Right lobe of liver (tissue), 6 donors: Measurements from ENCODE around the gene B3GALT6. TPM values are rescaled to one million over a fixed set of nuclear protein-coding genes. Genes with fewer than 3 reads are reported as not detected.

Experiments
- ATAC-seq, 4 donors: fragments of 200-7000 bp; cut with Tn5 transposase; one replicate each; pipeline ENCODE4 v1.9.1; 2020; ENCODE audit warnings: mild to moderate bottlenecking in 4 of 4, moderate library complexity in 4 of 4
- DNase-seq, 3 donors: peaks; one replicate each; pipeline ENCODE4 v3.0.0-alpha.2; 2020
- H3K27ac ChIP-seq, 3 donors: fragments of 200-600 bp; one replicate each; pipeline ENCODE4 v1.8.0; 2022
- H3K27me3 ChIP-seq, 2 donors: fragments of 200-600 bp; one replicate each; pipeline ENCODE4 v1.8.0; 2022
- H3K36me3 ChIP-seq, 4 donors: fragments of 200-600 bp; sonication (generic) in 1 of 4; one replicate each; pipeline versions ENCODE4 v1.5.1 to v1.8.0; 2017 to 2022; ENCODE audit warnings: control low read depth in 1 of 4
- H3K4me1 ChIP-seq, 4 donors: fragments of 200-600 bp; sonication (generic) in 1 of 4; one replicate each; pipeline versions ENCODE4 v1.5.1 to v1.8.0; 2017 to 2022; ENCODE audit warnings: control low read depth in 1 of 4
- H3K4me3 ChIP-seq, 3 donors: fragments of 200-600 bp; one replicate each; pipeline ENCODE4 v1.8.0; 2022
- H3K9me3 ChIP-seq, 4 donors: fragments of 200-600 bp; sonication (generic) in 1 of 4; one replicate each; pipeline versions ENCODE4 v1.5.1 to v1.8.0; 2017 to 2022; ENCODE audit warnings: control low read depth in 1 of 4
- CTCF ChIP-seq, 4 donors: fragments of 200-600 bp in 3 of 4; fragments of 450-650 bp in 1 of 4; IDR thresholded peaks; one replicate each; pipeline versions ENCODE4 v1.5.1 to v1.8.0; 2016 to 2022; ENCODE audit warnings: antibody characterized with exemption in 4 of 4, mild to moderate bottlenecking in 2 of 4
- POLR2A ChIP-seq: fragments of 450-650 bp; IDR thresholded peaks from one replicate; pipeline ENCODE4 v1.6.1; 2017; ENCODE audit warnings: antibody characterized with exemption, mild to moderate bottlenecking
- WGBS: methylation state at CpG from one replicate; pipeline ENCODE4 v1.1.6; 2018; ENCODE audit warnings: low coverage, low lambda C conversion rate; ENCODE audit not compliant: insufficient coverage; ENCODE audit errors: missing lambda C conversion rate; 5-methylcytosine and 5-hydroxymethylcytosine counted together
- intact Hi-C, 2 donors: fragments of 100-400 bp; cut with DNase I; formaldehyde crosslinking; loops; one replicate each; pipeline versions ENCODE4 v1.11.2 to v1.14.1; 2022
- total RNA-seq, 6 experiments: library from RNA; depleted of rRNA in 2 of 6; stranded (reverse); fragments of >200 nt in 2 of 6; fragmentation: NEBNext Ultra II Directional in 3 of 6; extraction: Animal tissue kit (Norgen Biotek cat#: 25700) in 3 of 6; gene quantifications; one replicate each; pipeline versions ENCODE4 v1.1.0 to v1.2.4, GENCODE V29; 2016 to 2023
- donor health status: DM: no; HTN: yes; CAD: no.
- donor health status: DM: no; HTN: no; CAD: no.
- donor health status: DM: no; HTN: no; CAD: no.
- donor health status: DM: no; HTN: yes; CAD: no.
- donor health status: DM: no; HTN: yes; CAD: no.

The B3GALT6 gene
- total RNA-seq, 6 experiments from 2014 or later, result 6.3 to 14.3 (median 7.8) TPM

GRCh38 chr1:1278620-1279019 is 46.6 kb downstream of the B3GALT6 start:
- Histone ChIP-seq H3K4me3 (no peak overlapping the region), H3K27me3 (no peaks in the 10 kb centered on the region), H3K4me1 (peaks cover 0 to 15% (median 6%) of the 10 kb centered on the region in 4 donors), H3K36me3 (no peaks in the 10 kb centered on the region), H3K27ac (no peak overlapping the region), H3K9me3 (no peaks in the 10 kb centered on the region)
- DNase-seq (no peak), ATAC-seq (no peak)
- TF ChIP-seq POLR2A (no peak), CTCF (IDR thresholded peaks at IDR 0.05) (no peak)
- WGBS, result 65% methylated on average over 12 of the region's 13 CpGs
- intact Hi-C loops, result no loop called here

- H3K27ac ChIP-seq, result no peak overlapping the region
- peaks cover 0 to 15% (median 6%) of the 10 kb centered on the region in 4 donors for H3K4me1 ChIP-seq
- no peak for TF ChIP-seq POLR2A
- no peak for TF ChIP-seq CTCF (IDR thresholded peaks at IDR 0.05)
- ATAC-seq (no peak), DNase-seq (no peak)
- no peaks in the 10 kb centered on the region for H3K27me3 ChIP-seq
- no peaks in the 10 kb centered on the region for H3K36me3 ChIP-seq
- intact Hi-C loops, result no loop called here
- no peaks in the 10 kb centered on the region for H3K9me3 ChIP-seq
- H3K4me3 ChIP-seq, result no peak overlapping the region
- WGBS, result 95% methylated on average over 15 of the region's 17 CpGs
These were observed 47.0 kb downstream of the B3GALT6 start for GRCh38 chr1:1279028-1279427.

GRCh38 chr1:1280782-1281481 is 48.9 kb downstream of the B3GALT6 start:
- peak overlapping the region in 1 of 3 donors; percentile 19 for H3K4me3 ChIP-seq
- no peaks in the 10 kb centered on the region for H3K36me3 ChIP-seq
- intact Hi-C loops, result no loop called here
- peak overlapping the region in 1 of 3 donors; percentile 64 for H3K27ac ChIP-seq
- DNase-seq (peak in 1 of 3 donors; percentile 45), ATAC-seq (peak in 2 of 4 donors; percentile 8 to 25)
- H3K9me3 ChIP-seq, result no peaks in the 10 kb centered on the region
- no peak for TF ChIP-seq POLR2A
- H3K27me3 ChIP-seq, result no peaks in the 10 kb centered on the region
- peaks cover 0 to 15% (median 6%) of the 10 kb centered on the region in 4 donors for H3K4me1 ChIP-seq
- 84% methylated on average over 5 of the region's 21 CpGs for WGBS

- no CpG with 5 or more reads among the region's 26 CpGs for WGBS
- intact Hi-C loops, result no loop called here
- Histone ChIP-seq H3K9me3 (no peaks in the 10 kb centered on the region), H3K36me3 (no peaks in the 10 kb centered on the region), H3K27ac (peak overlapping the region in 2 of 3 donors; percentile 30 to 64), H3K4me3 (peak overlapping the region in 1 of 3 donors; percentile 19), H3K4me1 (peaks cover 0 to 15% (median 6%) of the 10 kb centered on the region in 4 donors), H3K27me3 (no peaks in the 10 kb centered on the region)
- TF ChIP-seq POLR2A, result no peak
- no peak for TF ChIP-seq CTCF (IDR thresholded peaks at IDR 0.05)
- DNase-seq (peak; percentile 93 to 99 (median 97)), ATAC-seq (peak; percentile 92 to 96 (median 94))
These were observed 49.7 kb downstream of the B3GALT6 start for GRCh38 chr1:1281533-1282321.

- Histone ChIP-seq H3K27ac (no peak overlapping the region), H3K4me1 (peaks cover 0 to 15% (median 6%) of the 10 kb centered on the region in 4 donors), H3K27me3 (no peaks in the 10 kb centered on the region), H3K9me3 (no peaks in the 10 kb centered on the region), H3K4me3 (no peak overlapping the region), H3K36me3 (no peaks in the 10 kb centered on the region)
- DNase-seq (no peak), ATAC-seq (no peak)
- intact Hi-C loops, result no loop called here
- WGBS, result 81% methylated on average over 6 of the region's 14 CpGs
- TF ChIP-seq CTCF (IDR thresholded peaks at IDR 0.05), result no peak
- TF ChIP-seq POLR2A, result no peak
These were observed 51.0 kb downstream of the B3GALT6 start for GRCh38 chr1:1282998-1283397.
